GM19240 (cell line): ENCODE measurements around the gene VTN.

ENCODE experiments used
- DNase-seq: peaks from one replicate; pipeline ENCODE4 v3.0.0; 2011; ENCODE audit warnings: low spot score; ENCODE audit not compliant: insufficient read length

Gene VTN

GRCh38 chr17:28395968-28396367 lies 25.9 kb upstream of the VTN start:
- DNase-seq: no peak

- no peak for DNase-seq
Measured at GRCh38 chr17:28395426-28395825, 25.3 kb upstream of the VTN start.

GRCh38 chr17:28394337-28395116 lies 24.4 kb upstream of the VTN start:
- DNase-seq: no peak

- DNase-seq: no peak
Measured at GRCh38 chr17:28392491-28392890, 22.4 kb upstream of the VTN start.

- DNase-seq: no peak
Measured at GRCh38 chr17:28391401-28391800, 21.3 kb upstream of the VTN start.

- no peak for DNase-seq
Measured at GRCh38 chr17:28390984-28391383, 20.9 kb upstream of the VTN start.

- DNase-seq: no peak
Measured at GRCh38 chr17:28390563-28390962, 20.5 kb upstream of the VTN start.

- DNase-seq: no peak
Measured at GRCh38 chr17:28390141-28390540, 20.0 kb upstream of the VTN start.

- no peak for DNase-seq
Measured at GRCh38 chr17:28388106-28388505, 18.0 kb upstream of the VTN start.

- no peak for DNase-seq
Measured at GRCh38 chr17:28386391-28386790, 16.3 kb upstream of the VTN start.

GRCh38 chr17:28385406-28385805 lies 15.3 kb upstream of the VTN start:
- DNase-seq: no peak

GRCh38 chr17:28385037-28385400 lies 14.9 kb upstream of the VTN start:
- DNase-seq: no peak

- DNase-seq: peak; percentile 47
Measured at GRCh38 chr17:28384281-28385036, 14.4 kb upstream of the VTN start.

- no peak for DNase-seq
Measured at GRCh38 chr17:28381141-28381825, 11.2 kb upstream of the VTN start.

- DNase-seq: no peak
Measured at GRCh38 chr17:28379814-28380801, 10.0 kb upstream of the VTN start.

GRCh38 chr17:28372945-28373274 lies 2.8 kb upstream of the VTN start:
- no peak for DNase-seq

GRCh38 chr17:28372203-28372944 lies 2.3 kb upstream of the VTN start:
- DNase-seq: peak; percentile 24

- DNase-seq: peak; percentile 94
Measured at GRCh38 chr17:28371245-28372202, 1.4 kb upstream of the VTN start, which contains the start of gene SARM1. SARM1 (plus strand) TSS chr17:28371694; CDS start chr17:28372033, 339 bp downstream.

- DNase-seq: no peak
Measured at GRCh38 chr17:28370744-28371103, 617 bp upstream of the VTN start.
